ENCODE results near the gene GNLY. TPM values are rescaled to one million over a fixed set of nuclear protein-coding genes. Genes with fewer than 3 reads are reported as not detected.
"Not testable (repeated sequence)": the region's sequence is repeated elsewhere in the genome, so short reads cannot be mapped to it uniquely, and the experiment has no call there.

Gene GNLY
- total RNA-seq, 4 donors from 2014 or later: 0.63 to 4.2 (median 0.98) TPM; not detected in 1

DNA sequence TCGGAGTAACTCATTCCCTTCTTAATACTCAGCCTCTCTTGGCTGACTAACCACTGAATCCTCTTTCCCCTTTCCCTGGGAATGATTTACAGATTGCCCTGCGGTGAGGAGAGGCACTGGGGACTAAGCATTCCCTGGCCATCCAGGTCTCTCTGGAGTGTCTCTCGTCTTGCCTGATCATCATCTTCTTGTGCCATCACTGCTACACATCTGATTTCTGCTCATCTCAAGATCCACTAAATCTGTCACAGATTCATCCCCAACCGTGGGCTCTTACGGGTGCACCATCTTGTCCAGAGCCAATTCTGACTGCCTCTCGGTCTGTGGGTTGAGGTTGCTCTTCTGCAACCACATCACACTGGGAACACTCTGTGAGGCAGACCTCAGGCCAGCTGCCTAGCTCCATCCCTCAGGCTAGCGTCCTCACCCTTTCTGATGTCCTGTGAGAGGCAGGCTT, 38.2 kb upstream of the GNLY start:
- DNase-seq (ENCODE audit: low spot score in 2 of 2): no peak
- Histone ChIP-seq H3K27me3 (no peaks in the 10 kb centered on the region), H3K36me3 (peaks cover 0 to 59% (median 0%) of the 10 kb centered on the region in 3 donors), H3K4me1 (peaks cover 0 to 4% (median 0%) of the 10 kb centered on the region in 4 donors), H3K4me3 (no peak overlapping the region), H3K27ac (no peak overlapping the region), H3K9me3 (no peaks in the 10 kb centered on the region)
- TF ChIP-seq EP300 (IDR thresholded peaks at IDR 0.05) (no peak), POLR2A (IDR thresholded peaks at IDR 0.05) (no peak), CTCF (IDR thresholded peaks at IDR 0.05) (no peak)
- WGBS, 2 donors: 81 to 87% methylated on average over 7 of the region's 7 CpGs

DNA sequence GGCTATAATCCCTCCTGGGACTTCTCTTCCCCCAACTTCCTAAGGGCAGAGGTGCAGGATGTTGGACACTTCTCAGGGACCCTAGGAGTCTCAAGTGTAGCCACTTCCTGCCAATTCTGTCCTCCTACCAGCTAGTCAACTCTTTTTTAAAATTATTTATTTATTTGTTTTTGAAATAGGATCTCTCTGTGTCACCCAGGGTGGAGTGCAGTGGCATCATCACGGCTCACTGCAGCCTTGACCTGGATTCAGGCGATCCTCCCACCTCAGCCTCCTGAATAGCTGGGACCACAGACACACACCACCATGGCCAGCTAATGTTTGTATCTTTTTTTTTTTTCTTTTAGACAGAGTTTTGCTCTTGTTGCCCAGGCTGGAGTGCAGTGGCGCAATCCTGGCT, 37.7 kb upstream of the GNLY start:
- Histone ChIP-seq H3K9me3 (no peaks in the 10 kb centered on the region), H3K4me3 (no peak overlapping the region), H3K27ac (no peak overlapping the region), H3K4me1 (peaks cover 0 to 9% (median 0%) of the 10 kb centered on the region in 4 donors), H3K36me3 (peaks cover 0 to 54% (median 0%) of the 10 kb centered on the region in 3 donors), H3K27me3 (no peaks in the 10 kb centered on the region)
- 87 to 90% methylated on average over 3 of the region's 3 CpGs for WGBS, 2 donors
- DNase-seq (ENCODE audit: low spot score in 2 of 2): no peak
- TF ChIP-seq EP300 (IDR thresholded peaks at IDR 0.05) (no peak), CTCF (IDR thresholded peaks at IDR 0.05) (no peak), POLR2A (IDR thresholded peaks at IDR 0.05) (no peak)

GRCh38 chr2:85657399-85657798, 36.8 kb upstream of the GNLY start:
- not testable (repeated sequence) for H3K27me3 ChIP-seq; DNase-seq (ENCODE audit: low spot score in 2 of 2); H3K4me3 ChIP-seq; H3K9me3 ChIP-seq; H3K27ac ChIP-seq
- peaks cover 0 to 45% (median 0%) of the 10 kb centered on the region in 3 donors for H3K36me3 ChIP-seq
- 86 to 89% methylated on average over 4 of the region's 4 CpGs for WGBS, 2 donors
- peaks cover 0 to 18% (median 0%) of the 10 kb centered on the region in 4 donors for H3K4me1 ChIP-seq

GRCh38 chr2:85659324-85659981, 34.7 kb upstream of the GNLY start:
- WGBS, 2 donors: 89 to 92% methylated on average over 9 to 12 of the region's 13 CpGs
- Histone ChIP-seq H3K36me3 (peaks cover 0 to 29% (median 0%) of the 10 kb centered on the region in 3 donors), H3K27ac (no peak overlapping the region), H3K4me3 (no peak overlapping the region), H3K4me1 (peaks cover 0 to 31% (median 0%) of the 10 kb centered on the region in 4 donors), H3K9me3 (no peaks in the 10 kb centered on the region), H3K27me3 (no peaks in the 10 kb centered on the region)
- no peak for TF ChIP-seq POLR2A (IDR thresholded peaks at IDR 0.05)
- no peak for TF ChIP-seq CTCF (IDR thresholded peaks at IDR 0.05)
- TF ChIP-seq EP300 (IDR thresholded peaks at IDR 0.05): no peak
- DNase-seq (ENCODE audit: low spot score in 2 of 2): no peak

DNA sequence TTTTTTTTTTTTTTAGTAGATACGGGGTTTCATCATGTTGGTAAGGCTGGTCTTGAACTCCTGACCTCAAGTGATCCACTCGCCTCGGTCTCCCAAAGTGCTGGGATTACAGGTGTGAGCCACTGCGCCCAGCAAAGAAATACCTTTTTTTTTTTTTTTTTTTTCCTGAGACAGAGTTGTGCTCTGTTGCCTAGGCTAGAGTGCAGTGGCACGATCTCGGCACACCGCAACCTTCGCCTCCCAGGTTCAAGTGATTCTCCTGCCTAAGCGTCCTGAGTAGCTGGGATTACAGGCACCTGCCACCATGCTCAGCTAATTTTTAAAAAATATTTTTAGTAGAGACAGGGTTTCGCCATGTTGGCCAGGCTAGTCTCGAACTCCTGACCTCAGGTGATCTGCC, 33.9 kb upstream of the GNLY start:
- H3K4me1 ChIP-seq: peaks cover 0 to 31% (median 0%) of the 10 kb centered on the region in 4 donors
- H3K4me3 ChIP-seq; H3K9me3 ChIP-seq; DNase-seq (ENCODE audit: low spot score in 2 of 2); H3K27me3 ChIP-seq; H3K27ac ChIP-seq: not testable (repeated sequence)
- WGBS, 2 donors: 94 to 97% methylated on average over 11 of the region's 11 CpGs
- peaks cover 0 to 29% (median 0%) of the 10 kb centered on the region in 3 donors for H3K36me3 ChIP-seq

- Histone ChIP-seq H3K4me1 (peaks cover 0 to 31% (median 0%) of the 10 kb centered on the region in 4 donors), H3K36me3 (peaks cover 0 to 29% (median 0%) of the 10 kb centered on the region in 3 donors), H3K27ac (peak overlapping the region in 1 of 4 donors; percentile 61), H3K27me3 (no peaks in the 10 kb centered on the region), H3K9me3 (no peaks in the 10 kb centered on the region), H3K4me3 (no peak overlapping the region)
- no peak for DNase-seq (ENCODE audit: low spot score in 2 of 2)
- 69 to 85% methylated on average over 7 of the region's 7 CpGs for WGBS, 2 donors
- TF ChIP-seq EP300 (IDR thresholded peaks at IDR 0.05) (no peak), POLR2A (IDR thresholded peaks at IDR 0.05) (no peak), CTCF (IDR thresholded peaks at IDR 0.05) (no peak)
Observed at GRCh38 chr2:85660725-85661124, 33.4 kb upstream of the GNLY start.
